ES-I3 (cell line): ENCODE data around the gene GMPR.

Experiments used
- H3K36me3 ChIP-seq: 2 replicates; pipeline ENCODE4 v1.6.1; 2013; ENCODE audit warnings: mild to moderate bottlenecking, low read length, control low read depth, moderate library complexity; ENCODE audit not compliant: insufficient read depth
- H3K4me1 ChIP-seq: 2 replicates; pipeline ENCODE4 v1.6.1; 2013; ENCODE audit warnings: mild to moderate bottlenecking, control low read depth, low read length; ENCODE audit not compliant: insufficient read depth
- H3K9ac ChIP-seq: 2 replicates; pipeline ENCODE4 v1.6.1; 2013; ENCODE audit warnings: low read depth, mild to moderate bottlenecking, low read length, moderate library complexity
- H3K9me3 ChIP-seq: 2 replicates; pipeline ENCODE4 v1.6.1; 2013; ENCODE audit warnings: mild to moderate bottlenecking, low read length, moderate library complexity; ENCODE audit not compliant: control insufficient read depth, insufficient read depth

GMPR gene

DNA sequence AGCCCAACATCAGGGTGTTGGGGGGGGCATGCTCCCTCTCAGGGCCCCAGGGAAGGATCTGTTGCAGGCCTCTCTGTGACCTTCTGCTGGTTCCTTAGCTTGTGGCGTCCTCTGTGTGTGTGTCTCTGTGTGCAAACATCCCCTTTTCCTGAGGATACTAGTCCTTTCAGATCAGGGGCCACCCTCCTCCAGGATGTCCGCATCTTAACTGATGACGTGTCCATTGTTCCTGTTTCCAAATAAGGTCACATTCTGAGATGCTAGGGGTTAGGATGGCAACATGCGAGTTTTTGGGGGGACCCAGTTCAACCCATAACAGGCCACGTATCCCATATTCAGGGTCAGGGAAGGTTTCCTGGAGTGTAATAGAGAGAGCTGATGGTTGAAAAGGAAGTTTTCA is 40.9 kb downstream of the GMPR start:
- no peaks in the 10 kb centered on the region; the same call in 1 of the 2 replicates for H3K36me3 ChIP-seq
- no peaks in the 10 kb centered on the region for H3K9me3 ChIP-seq
- peaks cover 7% of the 10 kb centered on the region; the same call in 1 of the 2 replicates for H3K4me1 ChIP-seq
- no peak overlapping the region for H3K9ac ChIP-seq

DNA sequence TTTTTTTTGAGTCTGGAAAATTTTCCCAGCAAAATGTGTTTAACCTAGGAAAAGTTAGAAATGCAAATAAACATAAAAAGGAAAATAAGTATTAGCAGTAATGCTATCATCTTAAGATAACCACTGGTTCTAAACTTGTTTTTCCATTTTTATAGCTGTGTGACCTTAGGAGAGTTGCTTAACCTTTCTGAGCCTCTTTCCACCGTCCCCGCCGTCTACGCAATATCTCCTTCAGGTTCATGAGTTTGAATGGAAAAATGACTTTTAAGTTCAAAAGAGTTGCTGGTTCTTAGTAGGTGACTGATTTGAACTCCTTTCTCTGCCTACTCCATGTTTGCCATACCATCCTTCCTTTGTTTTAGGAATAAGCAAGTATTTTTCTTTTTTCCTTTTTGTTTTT is 44.0 kb downstream of the GMPR start:
- H3K9me3 ChIP-seq, result no peaks in the 10 kb centered on the region
- H3K9ac ChIP-seq, result no peak overlapping the region
- peaks cover 10% of the 10 kb centered on the region; the same call in 1 of the 2 replicates for H3K4me1 ChIP-seq
- H3K36me3 ChIP-seq, result no peaks in the 10 kb centered on the region; the same call in 1 of the 2 replicates

DNA sequence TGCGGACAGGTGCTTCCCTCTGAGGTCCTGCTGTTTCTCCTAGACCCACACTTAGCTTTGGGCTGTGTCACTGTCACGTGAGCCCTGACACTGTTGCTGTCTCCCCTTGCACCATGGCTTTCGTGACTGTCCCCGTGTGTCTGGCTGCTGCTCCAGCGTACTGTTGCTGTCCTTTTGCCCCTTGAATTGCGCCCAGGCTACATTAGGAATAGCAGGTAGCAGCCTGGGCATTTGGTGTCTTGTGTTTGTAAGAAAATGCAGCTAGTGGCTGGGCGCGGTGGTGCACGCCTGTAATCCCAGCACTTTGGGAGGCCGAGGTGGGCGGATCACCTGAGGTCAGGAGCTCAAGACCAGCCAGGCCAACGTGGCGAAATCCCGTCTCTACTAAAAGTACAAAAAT is 46.1 kb downstream of the GMPR start:
- H3K9ac ChIP-seq, result no peak overlapping the region
- no peaks in the 10 kb centered on the region; the same call in 1 of the 2 replicates for H3K36me3 ChIP-seq
- H3K9me3 ChIP-seq, result no peaks in the 10 kb centered on the region; the same call in 1 of the 2 replicates
- H3K4me1 ChIP-seq, result peaks cover 3% of the 10 kb centered on the region; the same call in 1 of the 2 replicates

DNA sequence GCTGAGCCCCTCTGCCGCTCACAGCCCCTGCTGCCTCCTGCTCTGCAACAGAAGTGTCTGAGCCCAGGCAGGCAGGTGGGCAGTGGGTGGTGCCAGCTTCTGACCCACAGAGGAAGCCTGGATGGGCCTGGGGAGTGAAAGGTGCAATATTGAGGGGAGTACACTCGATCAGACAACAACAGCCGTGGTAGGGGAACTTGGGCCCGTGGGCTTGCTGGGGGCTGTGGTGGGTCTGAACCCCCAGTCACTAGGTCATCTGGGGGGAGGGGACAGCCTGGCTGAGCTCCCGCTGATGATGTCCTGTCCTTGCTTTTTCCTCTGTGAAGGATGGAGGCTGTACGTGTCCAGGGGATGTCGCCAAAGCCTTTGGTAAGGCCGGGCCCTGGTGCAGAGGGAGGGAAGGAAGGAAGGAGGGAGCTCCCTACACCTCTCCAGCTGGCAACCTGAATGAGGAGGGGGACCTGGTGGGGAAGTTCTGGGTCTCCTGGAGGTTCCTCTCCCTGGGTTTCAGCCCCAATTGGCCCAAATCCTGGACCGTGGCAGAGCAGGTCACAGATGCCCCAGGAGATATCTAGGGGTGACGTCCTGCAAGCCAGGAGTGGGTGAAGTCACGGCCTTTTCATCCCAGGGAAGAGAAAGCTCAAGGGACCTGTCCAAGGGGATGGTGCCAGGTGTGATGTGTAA is 47.2 kb downstream of the GMPR start:
- no peaks in the 10 kb centered on the region; the same call in 1 of the 2 replicates for H3K9me3 ChIP-seq
- H3K36me3 ChIP-seq, result no peaks in the 10 kb centered on the region
- H3K9ac ChIP-seq, result 0 out of 2 replicates have a peak overlapping the region, but pooled peaks have one; percentile 13
- H3K4me1 ChIP-seq, result peaks cover 6% of the 10 kb centered on the region; the same call in 1 of the 2 replicates

DNA sequence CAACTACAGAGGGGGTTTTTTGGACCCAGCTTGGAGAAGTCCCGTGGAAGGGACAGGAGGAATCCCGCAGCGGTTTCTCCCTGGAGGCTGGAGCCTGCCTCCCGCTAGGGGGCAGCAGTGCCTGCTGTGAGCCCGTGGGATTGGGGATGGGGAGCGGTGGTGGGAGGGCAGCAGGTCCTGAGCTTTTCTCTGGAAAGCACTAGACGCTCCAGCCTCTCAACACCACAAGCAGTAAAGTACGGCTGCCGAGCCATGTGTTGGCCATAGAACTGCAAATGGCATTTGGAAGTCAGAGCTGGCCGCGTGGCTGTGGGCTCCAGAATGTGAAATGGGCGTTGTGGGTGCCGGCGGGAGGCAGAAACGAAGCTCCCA is 47.8 kb downstream of the GMPR start:
- Histone ChIP-seq H3K4me1 (peaks cover 6% of the 10 kb centered on the region; the same call in 1 of the 2 replicates), H3K9ac (peak overlapping the region; percentile 13; the same call in 1 of the 2 replicates), H3K9me3 (no peaks in the 10 kb centered on the region; the same call in 1 of the 2 replicates), H3K36me3 (no peaks in the 10 kb centered on the region)

DNA sequence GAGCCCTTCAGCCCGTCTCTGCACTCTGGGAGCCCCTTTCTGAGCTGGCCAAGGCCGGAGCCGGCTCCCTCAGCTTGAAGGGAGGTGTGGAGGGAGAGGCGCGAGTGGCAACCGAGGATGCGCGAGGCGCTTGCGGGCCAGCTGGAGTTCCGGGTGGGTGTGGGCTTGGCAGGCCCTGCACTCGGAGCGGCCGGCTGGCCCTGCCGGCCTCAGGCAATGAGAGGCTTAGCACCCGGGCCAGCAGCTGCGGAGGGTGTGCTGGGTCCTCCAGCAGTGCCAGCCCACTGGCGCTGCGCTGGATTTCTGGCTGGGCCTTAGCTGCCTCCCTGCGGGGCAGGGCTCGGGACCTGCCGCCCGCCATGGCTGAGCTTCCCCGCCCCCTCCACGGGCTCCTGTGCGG is 49.8 kb downstream of the GMPR start:
- no peak overlapping the region for H3K9ac ChIP-seq
- no peaks in the 10 kb centered on the region; the same call in 1 of the 2 replicates for H3K9me3 ChIP-seq
- no peaks in the 10 kb centered on the region for H3K36me3 ChIP-seq
- H3K4me1 ChIP-seq, result peaks cover 6% of the 10 kb centered on the region; the same call in 1 of the 2 replicates

DNA sequence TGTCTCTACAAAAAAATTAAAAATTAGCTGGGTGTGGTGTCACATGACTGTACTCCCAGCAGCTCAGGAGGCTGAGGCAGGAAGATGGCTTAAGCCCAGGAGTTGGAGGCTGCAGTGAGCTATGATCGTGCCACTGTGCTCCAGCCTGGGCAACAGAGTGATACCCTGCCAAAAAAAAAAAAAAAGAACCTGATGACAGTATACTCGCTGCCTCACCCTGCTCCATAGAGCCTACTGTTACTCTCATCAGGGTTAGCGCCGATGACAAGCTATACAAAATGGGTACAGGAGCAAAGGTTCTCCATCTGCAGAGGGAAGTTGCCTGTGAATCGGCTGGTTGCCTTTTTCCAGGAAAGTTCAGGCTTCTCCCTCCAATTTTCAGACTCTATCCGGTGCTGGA is 53.4 kb downstream of the GMPR start:
- Histone ChIP-seq H3K36me3 (no peaks in the 10 kb centered on the region), H3K4me1 (peaks cover 3% of the 10 kb centered on the region; the same call in 1 of the 2 replicates), H3K9me3 (no peaks in the 10 kb centered on the region; the same call in 1 of the 2 replicates), H3K9ac (no peak overlapping the region)

DNA sequence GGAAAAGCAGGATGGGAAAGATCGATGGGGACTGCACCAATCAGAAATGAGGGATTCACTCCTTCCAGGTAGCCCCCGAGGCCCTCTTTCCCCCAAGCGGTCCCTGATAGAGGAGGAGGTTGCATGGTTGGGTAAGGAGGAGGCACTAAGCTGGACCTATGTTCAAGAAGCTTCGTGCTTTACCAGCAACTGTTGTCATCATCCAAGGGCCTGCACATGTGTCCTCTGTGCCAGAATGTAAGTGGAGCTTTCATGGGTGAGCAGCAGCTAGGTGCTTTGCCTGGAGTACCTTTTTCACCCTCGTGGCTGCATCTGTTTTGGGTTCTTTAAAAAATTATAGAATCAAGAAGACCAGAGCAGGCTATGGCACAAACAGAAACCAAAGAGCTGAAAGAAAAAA is 54.0 kb downstream of the GMPR start:
- H3K9me3 ChIP-seq, result no peaks in the 10 kb centered on the region; the same call in 1 of the 2 replicates
- no peaks in the 10 kb centered on the region for H3K36me3 ChIP-seq
- H3K4me1 ChIP-seq, result peaks cover 3% of the 10 kb centered on the region; the same call in 1 of the 2 replicates
- H3K9ac ChIP-seq, result no peak overlapping the region

DNA sequence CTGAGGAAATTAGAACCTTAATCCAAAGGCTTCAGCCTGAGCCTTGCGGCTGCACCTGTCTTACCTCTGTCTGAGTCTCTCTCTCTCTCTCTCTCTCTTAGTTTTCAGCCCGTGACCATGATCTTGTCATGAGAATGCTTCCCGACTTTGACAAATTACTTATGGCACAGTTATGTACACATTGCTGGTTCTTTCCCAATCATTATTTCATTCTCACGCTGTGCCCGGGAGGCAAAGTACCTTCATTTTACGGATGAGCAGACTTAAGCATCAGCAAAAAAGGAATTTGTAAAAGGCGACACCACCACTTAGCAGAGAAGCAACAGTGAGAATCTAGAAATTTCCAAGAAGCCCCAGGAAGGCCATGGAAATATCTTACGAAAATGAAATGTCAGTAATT is 54.6 kb downstream of the GMPR start:
- Histone ChIP-seq H3K9ac (no peak overlapping the region), H3K4me1 (peaks cover 3% of the 10 kb centered on the region; the same call in 1 of the 2 replicates), H3K9me3 (no peaks in the 10 kb centered on the region; the same call in 1 of the 2 replicates), H3K36me3 (no peaks in the 10 kb centered on the region)

DNA sequence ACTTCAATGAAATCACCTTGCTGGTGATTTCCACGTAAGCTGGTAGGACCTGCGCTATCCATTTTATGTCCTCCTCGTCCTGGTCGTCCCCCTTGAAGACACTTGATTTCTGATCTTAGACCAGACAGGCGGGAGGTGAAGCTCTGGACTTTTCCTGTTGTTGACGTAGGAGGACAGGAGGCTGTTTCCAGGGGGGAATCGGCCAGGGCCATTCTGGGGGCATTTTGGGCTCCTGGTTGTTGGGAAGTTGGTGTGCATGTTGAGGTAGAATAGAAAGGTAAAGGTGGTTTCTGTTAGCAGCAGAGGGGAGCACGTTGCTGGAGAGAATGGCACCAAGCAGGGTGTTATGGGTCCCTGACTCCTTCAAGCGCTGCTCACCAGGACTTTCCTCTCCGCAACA is 56.0 kb downstream of the GMPR start:
- no peaks in the 10 kb centered on the region for H3K9me3 ChIP-seq
- H3K36me3 ChIP-seq, result no peaks in the 10 kb centered on the region
- peaks cover 3% of the 10 kb centered on the region; the same call in 1 of the 2 replicates for H3K4me1 ChIP-seq
- H3K9ac ChIP-seq, result no peak overlapping the region

DNA sequence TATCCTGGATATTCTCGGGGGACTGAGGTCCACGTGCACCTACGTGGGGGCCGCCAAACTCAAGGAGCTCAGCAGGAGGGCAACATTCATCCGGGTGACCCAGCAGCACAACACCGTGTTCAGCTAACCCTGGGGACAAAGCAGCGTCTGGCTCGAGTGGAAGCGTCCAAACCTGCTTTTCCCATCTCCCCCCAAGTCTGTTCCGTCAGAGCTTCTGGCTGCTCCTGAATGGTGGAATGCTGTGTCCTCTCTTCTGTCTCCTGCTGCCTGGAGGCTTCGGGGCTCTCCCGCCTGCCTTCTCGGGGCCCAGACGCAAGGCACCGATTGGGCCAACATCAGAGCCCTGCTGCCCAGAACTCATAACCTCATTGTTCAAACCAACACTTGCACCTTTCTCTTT is 56.7 kb downstream of the GMPR start:
- H3K9me3 ChIP-seq, result no peaks in the 10 kb centered on the region
- no peak overlapping the region for H3K9ac ChIP-seq
- H3K36me3 ChIP-seq, result no peaks in the 10 kb centered on the region
- peaks cover 3% of the 10 kb centered on the region; the same call in 1 of the 2 replicates for H3K4me1 ChIP-seq

DNA sequence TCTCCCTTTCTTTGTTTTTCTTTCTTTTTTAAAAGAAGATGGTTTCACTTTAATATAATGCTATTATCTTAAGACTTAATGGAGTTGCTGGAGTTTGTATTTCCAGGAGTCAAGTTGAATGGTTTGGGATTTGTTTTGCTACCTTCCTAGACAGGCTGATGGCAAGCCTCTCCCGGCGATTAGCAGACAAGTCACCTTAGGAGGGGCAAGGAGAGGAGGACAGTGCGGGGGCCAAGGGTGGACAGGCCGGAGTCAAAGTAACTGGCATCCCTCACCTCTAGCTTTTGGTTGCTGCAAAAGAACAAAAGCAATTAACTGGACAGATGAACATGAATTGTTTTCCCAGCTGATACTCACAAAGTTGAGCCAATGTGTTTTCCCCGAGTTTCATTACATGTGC is 57.1 kb downstream of the GMPR start:
- H3K9ac ChIP-seq, result no peak overlapping the region
- H3K4me1 ChIP-seq, result no peaks in the 10 kb centered on the region
- H3K36me3 ChIP-seq, result no peaks in the 10 kb centered on the region
- no peaks in the 10 kb centered on the region for H3K9me3 ChIP-seq

DNA sequence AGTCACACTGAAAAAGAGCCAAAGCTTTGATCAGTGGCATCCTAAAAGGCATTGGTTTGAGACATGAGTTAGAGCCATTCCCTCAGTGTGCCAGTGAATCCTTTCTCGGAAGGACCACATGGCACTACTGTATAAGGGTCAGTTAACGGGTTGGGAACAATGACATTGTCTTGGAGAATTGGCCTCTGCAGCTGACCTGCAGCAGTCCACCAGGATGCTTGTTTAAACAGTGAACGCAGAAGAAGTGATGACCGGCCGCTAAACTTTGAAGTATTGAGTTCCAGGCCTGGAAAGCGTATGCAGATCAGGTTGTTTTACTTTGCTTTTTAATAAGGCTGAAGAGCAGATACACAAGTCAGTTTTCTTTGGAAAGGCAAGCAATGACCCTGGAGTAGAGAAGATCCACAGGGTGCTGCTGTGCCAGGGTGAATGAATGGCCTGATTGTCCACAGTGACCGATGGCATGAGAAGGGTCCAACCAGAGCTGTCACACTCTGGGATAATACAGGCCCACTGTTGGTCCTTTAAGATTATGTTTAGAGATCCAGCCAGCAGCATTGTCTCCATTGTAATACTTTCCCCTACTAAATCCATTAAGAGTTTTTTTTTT is 57.8 kb downstream of the GMPR start:
- H3K9ac ChIP-seq, result no peak overlapping the region
- H3K9me3 ChIP-seq, result no peaks in the 10 kb centered on the region
- H3K36me3 ChIP-seq, result no peaks in the 10 kb centered on the region
- H3K4me1 ChIP-seq, result no peaks in the 10 kb centered on the region

DNA sequence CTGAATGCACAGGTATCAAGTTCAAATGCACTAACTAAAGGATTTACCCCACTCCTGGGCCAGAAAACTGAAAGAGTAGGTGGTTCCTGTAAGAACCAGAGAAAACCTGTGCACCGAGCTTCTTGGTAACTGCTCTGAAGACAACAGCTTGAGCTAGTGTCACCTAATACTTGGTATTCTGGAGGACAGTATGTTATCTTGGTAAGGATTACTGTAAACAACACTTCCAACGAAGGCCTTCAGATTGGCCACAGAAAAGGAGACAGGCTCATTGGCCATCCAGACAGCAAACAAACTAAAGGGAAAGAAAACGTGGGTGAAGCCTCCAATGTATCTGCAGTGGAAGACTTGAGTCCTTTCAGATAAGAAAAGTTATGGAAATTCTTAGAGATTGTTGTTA is 61.5 kb downstream of the GMPR start:
- H3K4me1 ChIP-seq, result peaks cover 17% of the 10 kb centered on the region; the same call in 1 of the 2 replicates
- no peak overlapping the region for H3K9ac ChIP-seq
- H3K36me3 ChIP-seq, result no peaks in the 10 kb centered on the region
- H3K9me3 ChIP-seq, result no peaks in the 10 kb centered on the region

DNA sequence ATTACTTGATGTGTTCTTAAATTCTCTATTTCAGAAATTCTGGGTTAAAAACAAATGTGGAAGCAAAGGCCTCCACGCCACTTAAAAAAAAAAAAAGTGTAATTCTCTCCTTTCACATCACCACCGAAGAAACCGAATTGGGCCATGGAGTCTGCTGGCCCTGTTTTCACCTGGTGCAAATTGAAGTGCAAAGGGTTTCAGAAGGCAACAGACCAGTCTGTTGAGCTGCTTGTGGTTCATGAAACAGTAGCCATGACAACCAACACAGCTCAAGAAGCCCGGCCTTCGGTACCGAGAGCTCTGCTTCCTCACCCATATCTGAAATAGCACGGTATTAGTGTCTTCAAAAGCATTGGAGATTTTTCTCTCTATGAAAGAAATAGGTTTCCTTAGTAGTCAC is 63.1 kb downstream of the GMPR start:
- H3K9me3 ChIP-seq, result no peaks in the 10 kb centered on the region
- H3K4me1 ChIP-seq, result peaks cover 21% of the 10 kb centered on the region
- no peak overlapping the region for H3K9ac ChIP-seq
- H3K36me3 ChIP-seq, result no peaks in the 10 kb centered on the region
